ENCODE measurements around the gene CDK5RAP2. TPM values are rescaled to one million over a fixed set of nuclear protein-coding genes. Genes with fewer than 3 reads are reported as not detected.
A peak's percentile ranks its signal among the peaks of the same experiment; 100 is the strongest.

CDK5RAP2 gene
- total RNA-seq, 2 donors from 2014 or later: 65.9 to 68.4 TPM

GRCh38 chr9:120348951-120349429, 231.0 kb downstream of the CDK5RAP2 start:
- Mint-ChIP-seq H3K4me3 (no peak overlapping the region), H3K27me3 (peaks cover 4% of the 10 kb centered on the region), H3K4me1 (no peaks in the 10 kb centered on the region), H3K36me3 (ENCODE audit: low read depth) (no peaks in the 10 kb centered on the region), H3K27ac (no peak overlapping the region), H3K9me3 (no peaks in the 10 kb centered on the region)
- peak; percentile 26 for ATAC-seq (replicated peaks)

- no peaks in the 10 kb centered on the region for H3K36me3 Mint-ChIP-seq (ENCODE audit: low read depth)
- peaks cover 4% of the 10 kb centered on the region for H3K27me3 Mint-ChIP-seq
- peak; percentile 18 for ATAC-seq (replicated peaks)
- no peak overlapping the region for H3K4me3 Mint-ChIP-seq
- H3K9me3 Mint-ChIP-seq: no peaks in the 10 kb centered on the region
- H3K27ac Mint-ChIP-seq: no peak overlapping the region
- H3K4me1 Mint-ChIP-seq: no peaks in the 10 kb centered on the region
Measured at GRCh38 chr9:120345379-120345778, 234.6 kb downstream of the CDK5RAP2 start.

DNA sequence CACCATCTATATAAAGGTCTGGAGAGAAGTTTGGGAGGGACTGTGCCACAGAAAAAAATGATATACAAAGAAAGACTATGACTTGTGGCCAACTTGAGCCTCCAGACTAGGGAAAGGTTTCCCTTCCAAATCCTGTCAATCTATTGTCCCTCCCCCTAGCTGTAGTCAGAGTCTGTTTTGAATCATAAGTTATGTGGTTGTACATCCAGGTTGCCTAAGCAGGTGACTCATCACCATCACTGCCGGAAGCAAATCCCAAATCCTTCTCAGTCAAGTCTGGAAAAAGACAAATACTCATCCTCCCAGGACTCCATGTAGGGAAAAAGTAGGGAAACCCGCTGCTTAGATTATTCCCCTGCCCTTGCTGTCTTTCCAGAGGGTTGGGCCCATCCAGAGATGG, 235.7 kb downstream of the CDK5RAP2 start:
- Mint-ChIP-seq H3K9me3 (no peaks in the 10 kb centered on the region), H3K4me1 (no peaks in the 10 kb centered on the region), H3K4me3 (no peak overlapping the region), H3K27me3 (no peaks in the 10 kb centered on the region), H3K27ac (no peak overlapping the region), H3K36me3 (ENCODE audit: low read depth) (no peaks in the 10 kb centered on the region)
- ATAC-seq (replicated peaks): no peak

DNA sequence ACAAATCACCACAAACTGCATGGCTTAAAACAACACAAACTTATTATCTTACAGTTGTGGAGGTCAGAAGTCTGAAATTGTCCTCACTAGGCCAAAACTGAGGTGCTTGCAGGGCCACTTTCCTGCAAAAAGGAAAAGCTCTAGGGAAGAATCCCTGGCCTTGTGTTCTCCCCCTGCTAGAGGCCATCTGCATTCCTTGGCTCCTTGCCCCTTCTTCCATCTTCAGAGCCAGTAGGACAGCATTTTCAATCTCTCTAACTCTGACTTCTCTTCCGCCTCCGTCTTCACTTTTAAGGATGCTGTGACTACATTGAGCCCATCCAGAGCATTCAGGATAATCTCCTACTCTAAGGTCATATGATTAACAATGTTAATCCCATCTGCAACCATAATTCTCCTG, 236.6 kb downstream of the CDK5RAP2 start:
- Mint-ChIP-seq H3K27me3 (peaks cover 6% of the 10 kb centered on the region), H3K4me1 (no peaks in the 10 kb centered on the region), H3K9me3 (no peaks in the 10 kb centered on the region), H3K4me3 (no peak overlapping the region), H3K27ac (no peak overlapping the region), H3K36me3 (ENCODE audit: low read depth) (no peaks in the 10 kb centered on the region)
- no peak for ATAC-seq (replicated peaks)

Other genes with a start within 250 kb of the CDK5RAP2 start
- 1 to 10 TPM; 3.3 to 4.1 TPM for gene MEGF9, start 134.3 kb upstream of the CDK5RAP2 start, total RNA-seq
- 10 to 100 TPM; 50.4 to 87.8 TPM for gene FBXW2, start 213.2 kb upstream of the CDK5RAP2 start, total RNA-seq

Data from activated T-helper 17 cell treated with anti-CD3 and anti-CD28 coated beads, Interleukin-2, amount 50 U/mL, for 72 hours (primary cell).